Measurements from ENCODE around the gene OVOL2.

The OVOL2 gene

GRCh38 chr20:18016772-18017171 is 40.9 kb downstream of the OVOL2 start:
- in situ Hi-C loops (cut with MboI; ENCODE audit: low sequenced_read_pairs), result no loop called here

GRCh38 chr20:18014411-18014810 is 43.3 kb downstream of the OVOL2 start:
- in situ Hi-C loops (cut with MboI; ENCODE audit: low sequenced_read_pairs), result no loop called here

- in situ Hi-C loops (cut with MboI; ENCODE audit: low sequenced_read_pairs), result no loop called here
Measured at GRCh38 chr20:18012901-18013300, 44.8 kb downstream of the OVOL2 start.

- in situ Hi-C loops (cut with MboI; ENCODE audit: low sequenced_read_pairs), result no loop called here
Measured at GRCh38 chr20:18011951-18012645, 45.6 kb downstream of the OVOL2 start.

GRCh38 chr20:18011482-18011881 is 46.2 kb downstream of the OVOL2 start:
- in situ Hi-C loops (cut with MboI; ENCODE audit: low sequenced_read_pairs), result no loop called here

GRCh38 chr20:18009116-18009515 is 48.6 kb downstream of the OVOL2 start:
- in situ Hi-C loops (cut with MboI; ENCODE audit: low sequenced_read_pairs), result no loop called here

- in situ Hi-C loops (cut with MboI; ENCODE audit: low sequenced_read_pairs), result no loop called here
Measured at GRCh38 chr20:18007534-18008292, 50.0 kb downstream of the OVOL2 start.

GRCh38 chr20:18006684-18007083 is 51.0 kb downstream of the OVOL2 start:
- in situ Hi-C loops (cut with MboI; ENCODE audit: low sequenced_read_pairs), result no loop called here

GRCh38 chr20:18005990-18006364 is 51.7 kb downstream of the OVOL2 start:
- in situ Hi-C loops (cut with MboI; ENCODE audit: low sequenced_read_pairs), result no loop called here

- in situ Hi-C loops (cut with MboI; ENCODE audit: low sequenced_read_pairs), result no loop called here
Measured at GRCh38 chr20:18005170-18005989, 52.3 kb downstream of the OVOL2 start.

GRCh38 chr20:18004384-18005031 is 53.2 kb downstream of the OVOL2 start:
- in situ Hi-C loops (cut with MboI; ENCODE audit: low sequenced_read_pairs), result no loop called here

GRCh38 chr20:18003897-18004296 is 53.8 kb downstream of the OVOL2 start:
- in situ Hi-C loops (cut with MboI; ENCODE audit: low sequenced_read_pairs), result no loop called here

GRCh38 chr20:18001131-18001921 is 56.4 kb downstream of the OVOL2 start:
- in situ Hi-C loops (cut with MboI; ENCODE audit: low sequenced_read_pairs), result no loop called here

- in situ Hi-C loops (cut with MboI; ENCODE audit: low sequenced_read_pairs), result no loop called here
Measured at GRCh38 chr20:17999566-17999965, 58.1 kb downstream of the OVOL2 start.

- in situ Hi-C loops (cut with MboI; ENCODE audit: low sequenced_read_pairs), result no loop called here
Measured at GRCh38 chr20:17998446-17998845, 59.3 kb downstream of the OVOL2 start.

- in situ Hi-C loops (cut with MboI; ENCODE audit: low sequenced_read_pairs), result no loop called here
Measured at GRCh38 chr20:17995967-17996819, 61.5 kb downstream of the OVOL2 start.

GRCh38 chr20:17993546-17993945 is 64.2 kb downstream of the OVOL2 start:
- in situ Hi-C loops (cut with MboI; ENCODE audit: low sequenced_read_pairs), result no loop called here

- in situ Hi-C loops (cut with MboI; ENCODE audit: low sequenced_read_pairs), result no loop called here
Measured at GRCh38 chr20:17992847-17993513, 64.7 kb downstream of the OVOL2 start.

- in situ Hi-C loops (cut with MboI; ENCODE audit: low sequenced_read_pairs), result no loop called here
Measured at GRCh38 chr20:17992224-17992637, 65.5 kb downstream of the OVOL2 start.
